Psoas muscle (tissue), 8 donors: ENCODE measurements around the gene TMEM163. TPM values are rescaled to one million over a fixed set of nuclear protein-coding genes. Genes with fewer than 3 reads are reported as not detected.

ENCODE experiments used
- ATAC-seq, 4 donors: fragments of 200-7000 bp; cut with Tn5 transposase; one replicate each; pipeline ENCODE4 v1.9.1; 2020; ENCODE audit warnings: moderate library complexity in 3 of 4, mild to moderate bottlenecking in 2 of 4
- DNase-seq, 2 donors: peaks; one replicate each; pipeline ENCODE4 v3.0.0-alpha.2; 2020
- H3K27ac ChIP-seq: fragments of 200-600 bp; one replicate; pipeline ENCODE4 v1.8.0; 2022
- H3K27me3 ChIP-seq, 3 donors: fragments of 200-600 bp in 1 of 3; one replicate each; pipeline versions ENCODE4 v1.6.1 to v1.8.0; 2013 to 2022; ENCODE audit warnings: low read length in 2 of 3, mild to moderate bottlenecking in 2 of 3, moderate library complexity in 1 of 3; ENCODE audit not compliant: insufficient read depth in 3 of 3
- H3K36me3 ChIP-seq, 2 donors: fragments of 200-600 bp in 1 of 2; one replicate each; pipeline versions ENCODE4 v1.6.1 to v1.8.0; 2013 to 2022; ENCODE audit warnings: low read depth in 1 of 2, mild to moderate bottlenecking in 1 of 2, moderate library complexity in 1 of 2; ENCODE audit not compliant: insufficient read depth in 1 of 2
- H3K4me1 ChIP-seq: fragments of 200-600 bp; one replicate; pipeline ENCODE4 v1.8.0; 2022
- H3K4me3 ChIP-seq: fragments of 200-600 bp; one replicate; pipeline ENCODE4 v1.8.0; 2022; ENCODE audit warnings: mild to moderate bottlenecking
- H3K9me3 ChIP-seq: fragments of 200-600 bp; one replicate; pipeline ENCODE4 v1.8.0; 2022
- WGBS, 3 donors: extraction: QIAGEN DNeasy Blood & Tissue Kit; methylation state at CpG; one replicate each; pipeline versions ENCODE4 v1.1.6 to v1.1.7; 2013; 5-methylcytosine and 5-hydroxymethylcytosine counted together
- intact Hi-C, 2 donors: fragments of 100-400 bp; cut with DNase I; formaldehyde crosslinking; loops; one replicate each; pipeline versions ENCODE4 v1.11.0 to v1.14.2; 2022
- polyA plus RNA-seq, 3 donors: library from polyadenylated mRNA; stranded (reverse); fragments of 200-250 nt; gene quantifications; one replicate each; pipeline ENCODE4 v1.2.3, GENCODE V29; 2013
- total RNA-seq, 4 donors: library from RNA; stranded (reverse); fragmentation: NEBNext Ultra II Directional in 2 of 4; extraction: Animal tissue kit (Norgen Biotek cat#: 25700) in 2 of 4; gene quantifications; one replicate each; pipeline versions ENCODE4 v1.2.1 to v1.2.4, GENCODE V29; 2021 to 2023
- TF ChIP-seq, protein P1 (sequence below): fragments of 200-600 bp; IDR thresholded peaks from one replicate; pipeline ENCODE4 v1.8.0; 2022; ENCODE audit warnings: antibody characterized with exemption
- donor health status: healthy with polysubstance abuse.
- donor health status: DM: no; HTN: no; CAD: no; lungs with moderate emphysema.
- donor health status: Bipolar disorder and iron deficiency.
- donor health status: healthy.
- donor health status: DM: yes; HTN: yes; CAD: no.
- donor health status: DM: no; HTN: no; CAD: no.
- donor health status: DM: no; HTN: no; CAD: no.
- donor health status: DM: yes; HTN: yes; CAD: no.

TMEM163 gene
- total and polyA plus RNA-seq, 7 donors: 0.17 to 0.52 (median 0.28) TPM; not detected in 1

DNA sequence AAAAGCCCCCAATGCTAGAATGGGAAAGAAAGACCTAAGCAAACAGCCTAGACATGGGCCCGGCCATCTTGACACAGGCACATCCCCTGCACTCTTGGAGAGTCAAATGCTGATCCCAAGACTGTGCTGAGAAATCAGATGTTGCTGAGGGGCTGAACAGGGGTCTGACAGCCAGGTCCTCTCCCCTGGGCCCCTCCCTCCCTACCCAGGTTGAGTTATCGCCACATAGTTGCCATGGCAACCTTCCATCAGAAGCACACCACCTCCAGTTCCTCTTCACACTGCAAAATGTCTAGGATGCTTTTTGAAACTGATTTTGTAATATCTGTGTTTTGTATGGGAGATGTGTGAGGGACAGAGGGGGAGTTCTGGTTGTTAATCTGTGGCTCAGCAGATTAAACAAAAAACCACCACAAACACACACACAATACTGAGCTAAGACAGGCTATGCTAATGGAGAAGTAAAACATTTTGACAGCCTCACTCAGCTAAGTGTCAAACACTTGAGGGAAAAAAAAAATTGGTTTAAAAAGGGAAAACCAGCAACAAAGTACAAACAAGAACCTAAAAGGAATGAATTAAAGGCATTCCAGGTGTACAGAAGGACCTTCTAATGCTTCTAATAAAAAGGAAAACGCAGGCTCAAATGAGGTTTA lies 88.2 kb downstream of the TMEM163 start:
- Histone ChIP-seq H3K36me3 (no peaks in the 10 kb centered on the region), H3K27me3 (peaks cover 0 to 1% (median 0%) of the 10 kb centered on the region in 3 donors), H3K27ac (no peak overlapping the region), H3K4me1 (no peaks in the 10 kb centered on the region), H3K9me3 (no peaks in the 10 kb centered on the region), H3K4me3 (no peak overlapping the region)
- 83 to 91% (median 86%) methylated on average over 3 of the region's 3 CpGs for WGBS, 3 donors
- TF ChIP-seq, protein P1, sequence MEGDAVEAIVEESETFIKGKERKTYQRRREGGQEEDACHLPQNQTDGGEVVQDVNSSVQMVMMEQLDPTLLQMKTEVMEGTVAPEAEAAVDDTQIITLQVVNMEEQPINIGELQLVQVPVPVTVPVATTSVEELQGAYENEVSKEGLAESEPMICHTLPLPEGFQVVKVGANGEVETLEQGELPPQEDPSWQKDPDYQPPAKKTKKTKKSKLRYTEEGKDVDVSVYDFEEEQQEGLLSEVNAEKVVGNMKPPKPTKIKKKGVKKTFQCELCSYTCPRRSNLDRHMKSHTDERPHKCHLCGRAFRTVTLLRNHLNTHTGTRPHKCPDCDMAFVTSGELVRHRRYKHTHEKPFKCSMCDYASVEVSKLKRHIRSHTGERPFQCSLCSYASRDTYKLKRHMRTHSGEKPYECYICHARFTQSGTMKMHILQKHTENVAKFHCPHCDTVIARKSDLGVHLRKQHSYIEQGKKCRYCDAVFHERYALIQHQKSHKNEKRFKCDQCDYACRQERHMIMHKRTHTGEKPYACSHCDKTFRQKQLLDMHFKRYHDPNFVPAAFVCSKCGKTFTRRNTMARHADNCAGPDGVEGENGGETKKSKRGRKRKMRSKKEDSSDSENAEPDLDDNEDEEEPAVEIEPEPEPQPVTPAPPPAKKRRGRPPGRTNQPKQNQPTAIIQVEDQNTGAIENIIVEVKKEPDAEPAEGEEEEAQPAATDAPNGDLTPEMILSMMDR: no peak
- no peak for ATAC-seq
- DNase-seq: no peak
- intact Hi-C loops: no loop called here

DNA sequence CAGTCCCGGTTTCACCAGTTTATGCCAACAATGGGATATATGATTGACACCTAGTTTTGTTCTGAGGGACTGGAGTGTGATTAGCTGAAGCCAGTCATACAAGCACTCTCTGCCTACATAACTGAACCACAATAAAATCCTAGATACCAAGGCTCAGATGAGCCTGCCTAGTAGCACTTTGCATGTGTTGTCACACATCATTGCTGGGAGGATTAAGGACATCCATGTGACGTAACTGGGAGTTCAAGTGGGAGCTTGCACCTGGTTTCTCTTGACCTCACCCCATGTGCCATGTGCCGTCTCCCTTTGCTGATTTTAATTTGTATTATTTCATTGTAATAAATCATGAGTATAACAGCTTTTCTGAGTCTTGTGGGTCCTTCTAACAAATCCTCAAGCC lies 90.3 kb downstream of the TMEM163 start:
- Histone ChIP-seq H3K4me1 (no peaks in the 10 kb centered on the region), H3K27ac (no peak overlapping the region), H3K27me3 (no peaks in the 10 kb centered on the region), H3K9me3 (no peaks in the 10 kb centered on the region), H3K36me3 (no peaks in the 10 kb centered on the region), H3K4me3 (no peak overlapping the region)
- DNase-seq: no peak
- intact Hi-C loops: no loop called here
- TF ChIP-seq, protein P1: no peak
- 54 to 68% (median 57%) methylated on average over 3 of the region's 3 CpGs for WGBS, 3 donors
- ATAC-seq: no peak

DNA sequence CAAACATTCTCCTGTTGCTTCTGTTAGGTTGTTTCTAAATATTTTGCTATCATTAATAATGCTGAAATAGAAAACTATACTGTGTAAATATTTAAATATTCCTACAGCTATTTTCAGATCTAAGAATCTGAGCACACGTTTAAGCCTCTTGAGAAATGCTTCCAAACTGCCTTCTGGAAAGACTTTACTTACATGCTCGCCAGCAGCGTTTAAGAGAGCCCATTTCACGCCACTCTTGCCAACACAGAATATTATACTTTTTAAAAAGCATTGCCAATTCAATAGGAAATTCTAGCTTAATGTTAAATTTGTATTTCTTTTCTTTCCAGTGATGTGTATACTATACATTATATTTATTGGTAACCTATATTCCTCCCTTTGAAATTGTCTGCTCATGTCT lies 92.0 kb downstream of the TMEM163 start:
- 54 to 61% (median 58%) methylated on average over 4 of the region's 4 CpGs for WGBS, 3 donors
- ATAC-seq: no peak
- no peaks in the 10 kb centered on the region for H3K36me3 ChIP-seq

GRCh38 chr2:134625311-134625710 lies 93.5 kb downstream of the TMEM163 start:
- 87 to 94% (median 92%) methylated on average over 4 of the region's 4 CpGs for WGBS, 3 donors
- intact Hi-C loops: no loop called here
- no peak overlapping the region for H3K4me3 ChIP-seq
- no peaks in the 10 kb centered on the region for H3K27me3 ChIP-seq
- DNase-seq: no peak
- H3K27ac ChIP-seq: no peak overlapping the region
- ATAC-seq: no peak
- no peaks in the 10 kb centered on the region for H3K36me3 ChIP-seq
- no peaks in the 10 kb centered on the region for H3K4me1 ChIP-seq
- H3K9me3 ChIP-seq: no peaks in the 10 kb centered on the region
- TF ChIP-seq, protein P1: no peak

More for the DNA sequence above, 92.0 kb downstream of the TMEM163 start:
- TF ChIP-seq, protein P1: no peak
- no peaks in the 10 kb centered on the region for H3K9me3 ChIP-seq
- H3K4me1 ChIP-seq: no peaks in the 10 kb centered on the region
- intact Hi-C loops: no loop called here
- DNase-seq: no peak
- H3K27me3 ChIP-seq: no peaks in the 10 kb centered on the region
- H3K4me3 ChIP-seq: no peak overlapping the region
- no peak overlapping the region for H3K27ac ChIP-seq

DNA sequence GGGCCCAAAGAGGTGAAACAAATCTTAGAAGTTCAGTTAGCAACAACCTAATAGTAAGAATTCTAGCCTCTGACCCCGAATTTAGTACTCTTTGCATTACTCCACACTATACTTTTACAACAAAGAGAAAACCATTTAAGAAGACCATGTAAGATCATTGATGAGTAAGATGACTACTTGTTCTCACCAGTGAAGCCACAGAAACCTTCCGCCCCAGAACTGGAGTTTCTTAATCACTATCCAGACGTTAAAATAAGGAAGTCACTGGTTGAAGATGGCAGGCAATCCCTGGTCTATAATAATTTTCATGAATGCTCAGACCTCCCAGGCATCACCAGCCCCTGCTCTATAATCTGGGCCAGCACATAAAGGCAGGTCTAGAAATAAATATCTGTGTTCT lies 95.0 kb downstream of the TMEM163 start:
- no peaks in the 10 kb centered on the region for H3K9me3 ChIP-seq
- no peak overlapping the region for H3K4me3 ChIP-seq
- no peak for ATAC-seq
- 77 to 87% (median 82%) methylated on average over 3 of the region's 3 CpGs for WGBS, 3 donors
- no peak for DNase-seq
- no peak overlapping the region for H3K27ac ChIP-seq
- TF ChIP-seq, protein P1: no peak
- no peaks in the 10 kb centered on the region for H3K36me3 ChIP-seq
- H3K4me1 ChIP-seq: no peaks in the 10 kb centered on the region
- H3K27me3 ChIP-seq: no peaks in the 10 kb centered on the region
- intact Hi-C loops: no loop called here
